NOMO-1 treated with dmso at 0.1 percent for 144 hours (cell line): ENCODE measurements around the gene MFAP2.
"Not testable (repeated sequence)": the region's sequence is repeated elsewhere in the genome, so short reads cannot be mapped to it uniquely, and the experiment has no call there.

Experiments used
- DNase-seq: peaks from one replicate; lab custom pipeline; 2025; ENCODE audit not compliant: unreplicated experiment; lab: John Stamatoyannopoulos, UW

Gene MFAP2

DNA sequence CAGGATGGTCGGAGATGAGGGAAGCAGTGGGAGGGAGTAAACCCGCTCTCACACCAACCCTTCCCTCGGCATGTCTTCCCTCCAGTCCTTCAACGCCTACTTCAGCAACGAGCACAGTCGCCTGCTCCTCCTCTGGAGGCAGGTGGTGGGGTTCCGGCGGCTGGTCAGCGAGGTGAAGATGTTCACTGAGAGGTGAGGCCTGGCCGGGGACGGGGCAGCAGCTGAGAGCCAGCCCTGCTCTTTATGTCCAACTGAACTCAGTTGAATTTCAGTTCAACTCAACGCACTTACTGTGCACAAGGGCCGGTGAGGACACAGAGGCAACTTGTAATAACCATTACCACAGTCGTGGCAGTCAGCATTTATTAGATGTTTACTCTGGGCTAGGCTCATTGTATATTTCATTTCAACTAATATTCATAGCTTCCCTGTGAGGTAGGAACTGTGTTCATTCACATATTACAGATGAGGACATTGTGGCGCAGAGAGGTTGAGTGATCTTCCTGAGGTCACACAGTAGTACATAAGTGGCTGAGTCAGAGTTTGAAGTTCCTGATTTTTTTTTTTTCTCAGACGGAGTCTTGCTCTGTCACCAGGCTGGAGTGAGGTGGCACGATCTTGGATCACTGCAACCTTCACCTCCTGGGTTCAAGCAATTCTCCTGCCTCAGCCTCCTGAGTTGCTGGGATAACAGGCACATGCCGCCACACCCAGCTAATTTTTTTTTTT is 49.0 kb downstream of the MFAP2 start:
- not testable (repeated sequence) for DNase-seq

DNA sequence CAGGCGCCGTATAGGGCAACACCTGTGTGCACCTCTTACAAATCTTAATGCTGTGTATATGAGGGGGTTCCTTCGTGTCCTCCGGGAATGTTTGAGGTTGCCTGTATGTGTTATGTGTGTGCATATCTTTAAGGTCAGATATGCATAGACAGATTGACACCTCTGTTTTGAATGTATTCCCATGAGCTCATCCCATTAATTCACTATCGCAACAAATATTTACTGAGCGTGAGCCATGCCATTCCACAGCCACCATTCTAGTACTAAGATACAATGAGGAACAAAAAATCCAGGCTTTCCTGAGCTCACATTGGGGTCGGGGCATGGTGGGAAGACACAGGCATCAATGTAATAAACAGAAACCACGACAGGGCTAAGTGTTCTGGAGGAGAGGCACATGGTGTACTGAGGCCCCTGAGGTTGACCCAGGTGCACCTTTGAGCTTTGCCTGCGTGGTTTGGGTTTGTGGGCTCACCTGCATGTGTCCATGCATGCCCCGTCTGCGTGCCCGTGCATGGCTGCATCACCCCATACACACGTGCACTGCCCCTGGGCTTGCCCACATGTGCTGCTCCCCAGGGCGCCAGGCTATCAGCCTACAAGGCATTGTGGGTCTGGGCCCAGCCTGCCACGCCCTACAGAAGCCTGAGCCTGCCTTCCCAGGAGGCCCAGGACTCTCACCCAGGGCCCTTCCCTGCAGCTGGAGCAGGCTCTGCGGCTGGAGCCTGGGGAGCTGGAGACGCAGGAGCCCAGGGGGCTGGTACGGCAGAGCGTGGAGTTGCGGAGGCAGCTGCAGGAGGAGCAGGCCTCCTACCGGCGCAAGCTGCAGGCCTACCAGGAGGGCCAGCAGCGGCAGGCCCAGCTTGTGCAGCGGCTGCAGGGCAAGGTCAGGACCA is 51.0 kb downstream of the MFAP2 start:
- DNase-seq = not testable (repeated sequence)

DNA sequence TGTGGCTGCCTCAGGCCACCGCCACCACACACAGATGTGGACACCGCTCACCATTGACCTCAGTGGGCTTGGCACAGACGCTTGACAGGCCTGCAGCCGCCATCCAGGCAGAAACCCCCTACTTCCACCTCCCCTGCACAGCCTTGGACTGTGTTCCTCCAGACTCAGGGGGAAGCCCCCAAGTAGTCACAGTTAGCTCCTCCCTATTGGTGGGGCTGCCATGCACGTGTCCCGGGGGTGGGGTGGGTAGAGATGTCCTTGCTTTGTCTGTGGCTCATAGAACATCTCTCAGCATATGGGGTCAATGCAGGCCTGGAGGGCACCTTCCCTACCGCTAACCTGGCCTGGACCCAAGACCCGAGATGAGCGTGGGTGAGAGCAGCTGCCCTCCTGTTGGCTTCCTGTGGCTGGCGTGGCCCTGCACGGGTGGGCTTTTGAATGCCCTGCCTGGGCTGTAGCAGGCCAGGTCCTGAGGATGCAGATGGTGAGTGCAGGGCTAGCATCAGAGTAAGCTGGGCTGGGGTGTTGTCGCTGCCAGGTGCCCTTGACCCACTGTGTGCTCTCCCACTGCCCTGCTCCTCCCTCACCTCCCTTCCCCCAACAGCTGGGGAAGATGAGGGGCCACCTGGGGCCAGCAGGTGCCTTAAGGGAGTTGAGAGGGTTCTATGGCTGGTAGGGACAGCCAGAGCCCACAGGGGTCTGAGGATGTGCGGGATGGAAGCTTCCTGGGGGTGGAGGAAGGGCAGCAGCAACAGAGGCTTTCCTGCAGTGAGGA is 52.5 kb downstream of the MFAP2 start:
- no peak for DNase-seq

DNA sequence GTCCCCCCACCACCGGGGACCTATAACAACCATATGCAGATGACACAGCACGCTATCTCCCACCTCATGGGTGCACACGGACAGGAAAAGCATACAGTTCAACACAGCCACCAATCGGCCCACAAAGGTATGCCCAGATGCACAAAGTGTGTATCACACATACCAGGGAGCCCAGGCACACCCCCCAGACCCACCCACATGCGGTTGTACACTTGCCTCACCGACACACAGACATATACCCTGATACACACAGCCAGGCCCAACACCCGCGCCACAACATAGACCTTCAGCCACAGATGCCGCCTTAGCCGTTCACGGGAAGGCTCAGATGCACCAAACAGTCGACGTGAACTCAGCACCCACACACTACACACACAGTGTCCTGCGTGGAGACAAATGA is 53.2 kb downstream of the MFAP2 start:
- no peak for DNase-seq

DNA sequence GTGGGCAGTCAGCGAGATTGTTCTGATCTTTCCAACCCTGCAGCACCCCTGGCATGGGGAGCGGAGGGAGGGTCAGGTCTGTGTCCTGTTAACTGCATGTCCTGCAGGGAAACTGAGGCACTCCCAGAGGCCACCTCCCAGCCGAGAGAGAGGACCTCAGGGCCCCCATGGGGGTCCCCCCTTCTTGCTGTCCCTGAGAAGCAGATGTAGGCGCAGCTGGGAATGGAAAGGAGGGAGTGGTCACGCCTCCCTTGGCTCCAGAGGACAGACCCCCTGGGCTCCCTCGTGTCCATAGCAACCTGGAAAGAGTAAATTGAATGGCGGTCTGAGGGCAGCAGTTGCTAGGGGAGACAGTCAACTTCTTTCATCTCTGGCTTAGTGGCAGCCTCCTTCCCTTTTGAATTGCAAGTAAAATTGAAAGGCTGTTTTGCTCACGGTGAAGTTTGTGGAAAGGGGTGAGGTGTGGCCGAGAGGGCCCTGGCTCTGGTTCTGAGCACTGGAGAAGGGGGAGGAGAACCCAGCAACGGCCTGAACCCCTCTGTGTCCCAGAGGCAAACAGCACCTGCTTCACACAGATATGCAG is 53.8 kb downstream of the MFAP2 start:
- DNase-seq = no peak

DNA sequence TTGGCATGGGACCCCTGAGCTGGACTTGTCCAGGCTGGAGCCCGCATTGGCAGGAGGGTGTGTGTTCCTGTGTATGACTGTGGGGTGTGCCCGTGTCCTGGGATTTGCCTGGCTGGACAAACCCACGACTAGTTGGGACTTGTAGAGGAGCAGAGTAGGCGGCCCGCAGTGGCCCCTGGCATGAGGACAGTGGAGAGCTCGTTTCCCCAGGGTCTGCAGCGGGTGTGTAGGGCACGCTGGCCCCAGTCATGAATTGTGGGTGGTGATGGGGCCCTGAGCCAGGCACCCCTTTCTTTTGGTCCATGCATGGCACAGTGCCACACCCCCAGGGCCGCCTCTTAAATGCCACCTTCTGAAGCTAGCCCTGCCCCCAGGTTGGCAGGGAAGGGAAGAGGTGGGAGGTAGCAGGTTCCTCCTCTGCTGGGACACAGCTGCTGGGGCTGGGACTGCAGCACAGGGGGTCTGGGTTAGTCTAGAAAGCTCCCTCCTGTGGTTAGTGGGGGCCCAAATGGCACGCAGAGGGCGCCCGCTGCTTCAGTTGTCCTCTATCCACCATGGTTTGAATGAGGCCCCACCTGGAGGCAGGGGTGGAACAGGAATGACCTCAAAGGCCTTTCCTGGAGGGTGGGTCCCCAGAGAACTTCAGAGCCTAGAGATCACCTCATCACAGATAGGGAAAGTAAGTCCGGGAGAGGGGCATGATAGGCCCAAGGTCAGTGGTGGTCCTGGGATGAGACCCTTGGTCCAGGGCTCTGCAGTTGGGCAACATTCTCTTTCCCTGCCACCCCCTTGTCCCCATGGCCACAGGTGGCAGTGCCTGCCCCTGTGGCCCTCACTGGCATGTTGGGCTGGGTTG is 54.6 kb downstream of the MFAP2 start:
- no peak for DNase-seq

DNA sequence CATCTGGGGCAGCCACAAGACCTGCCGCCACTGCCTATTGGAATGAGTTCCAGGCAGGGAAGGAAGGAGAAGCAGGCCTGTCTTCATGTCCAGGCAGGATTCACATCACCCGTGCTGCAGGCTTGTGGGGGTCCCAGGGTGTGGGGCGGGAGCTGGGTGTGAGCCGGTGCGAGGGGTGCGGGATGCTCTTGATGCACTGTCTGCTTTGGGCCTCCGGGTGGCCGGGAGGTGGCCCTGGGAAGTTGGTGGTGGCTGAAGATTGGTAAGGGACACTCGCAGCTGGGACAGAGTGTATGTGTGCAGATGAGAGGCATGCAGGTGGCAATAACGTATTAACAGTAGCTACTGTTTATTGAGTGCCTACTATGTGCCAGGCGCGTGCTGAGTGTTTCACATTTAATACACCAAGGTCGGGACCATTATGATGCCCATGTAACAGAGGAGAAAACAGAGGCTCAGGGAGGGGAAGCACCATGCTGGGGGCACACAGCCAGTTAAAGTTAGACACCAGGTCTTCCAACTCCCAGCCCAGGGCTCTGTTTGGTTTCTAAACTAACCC is 55.4 kb downstream of the MFAP2 start:
- no peak for DNase-seq
